ENCODE measurements around the gene MYO16.

Gene MYO16

DNA sequence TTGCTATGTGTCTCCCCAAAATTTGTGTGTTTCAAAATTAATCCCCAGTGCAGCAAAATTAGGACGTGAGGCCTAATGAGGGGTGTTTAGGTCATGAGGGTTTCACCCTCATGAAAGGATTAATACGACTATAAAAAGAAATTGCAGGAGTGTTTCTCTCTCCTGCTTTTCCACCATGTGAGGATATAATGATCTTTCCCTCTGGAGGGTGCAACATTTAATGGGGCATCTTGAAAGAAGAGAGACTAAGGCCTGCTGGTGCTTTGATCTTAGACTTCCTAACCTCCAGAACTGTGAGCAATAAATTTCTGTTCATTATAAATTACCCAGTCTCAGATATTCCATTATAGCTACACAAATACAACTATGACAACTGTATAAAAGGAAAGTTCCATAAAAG, 183.2 kb downstream of the MYO16 start:
- DNase-seq, result no peak

DNA sequence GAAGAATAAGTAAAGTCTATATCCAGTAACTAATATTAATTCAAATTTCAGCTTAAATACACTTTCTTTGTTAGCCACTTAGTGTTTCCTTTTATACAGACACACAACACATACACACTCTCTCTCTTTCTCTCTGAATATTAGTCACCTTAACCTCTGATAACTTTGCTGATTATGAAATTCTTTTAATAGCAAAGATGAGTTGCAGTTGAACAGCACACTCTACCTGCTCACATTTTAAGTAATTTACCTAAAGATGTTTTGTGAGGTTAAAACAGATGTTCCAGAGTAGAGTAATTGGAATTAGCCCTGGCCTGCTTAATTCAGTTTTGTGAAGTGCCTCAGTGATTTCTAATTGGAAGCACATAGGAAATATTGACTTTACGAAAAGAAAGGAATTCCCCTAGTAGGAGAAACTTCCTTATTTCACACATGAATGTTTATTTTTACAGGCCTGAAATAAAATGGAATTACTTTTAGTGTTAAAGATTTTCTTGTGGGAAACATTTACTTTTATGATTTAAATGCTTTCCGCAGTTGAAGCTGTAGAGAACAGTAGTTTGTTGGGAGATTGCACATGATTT, 184.3 kb downstream of the MYO16 start:
- no peak for DNase-seq

DNA sequence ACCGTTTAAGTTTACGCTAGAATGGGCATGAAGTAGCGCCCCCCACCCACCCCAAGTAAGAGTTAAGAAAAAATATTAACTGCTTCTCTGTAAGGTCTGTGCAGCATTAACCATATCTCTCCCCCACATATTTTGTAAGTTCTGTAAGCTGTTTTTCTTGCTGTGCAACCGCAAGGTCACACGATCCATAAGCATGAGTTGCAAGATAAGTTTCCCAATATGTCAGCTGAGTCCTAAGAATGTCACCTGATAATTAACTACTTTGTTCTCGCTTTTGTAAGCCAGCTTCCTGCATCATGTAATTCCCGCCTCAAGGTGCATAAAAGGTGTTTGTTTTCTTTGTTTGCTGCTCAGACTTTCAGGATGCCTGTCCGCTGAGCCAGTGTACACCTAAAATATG, 187.0 kb downstream of the MYO16 start:
- DNase-seq, result no peak

DNA sequence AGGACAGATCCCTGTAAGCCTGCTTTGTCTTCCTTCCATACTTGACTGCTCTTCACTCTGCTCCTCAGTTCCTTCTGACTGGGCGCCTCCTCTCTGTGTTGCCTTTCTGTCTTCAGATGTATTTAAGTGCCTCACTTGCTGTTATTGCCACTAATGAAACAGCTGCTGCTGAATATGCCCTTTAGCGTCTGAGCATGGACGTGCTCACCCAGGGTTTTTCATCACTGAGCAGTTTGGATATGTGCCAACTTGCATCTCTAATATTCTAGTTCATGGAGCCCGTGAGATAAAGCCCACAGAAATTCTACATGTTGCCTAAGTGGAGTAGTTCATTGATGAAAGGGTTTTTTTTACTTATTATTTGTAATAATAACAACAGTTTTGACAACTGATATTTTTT, 198.2 kb downstream of the MYO16 start:
- no peak for DNase-seq

DNA sequence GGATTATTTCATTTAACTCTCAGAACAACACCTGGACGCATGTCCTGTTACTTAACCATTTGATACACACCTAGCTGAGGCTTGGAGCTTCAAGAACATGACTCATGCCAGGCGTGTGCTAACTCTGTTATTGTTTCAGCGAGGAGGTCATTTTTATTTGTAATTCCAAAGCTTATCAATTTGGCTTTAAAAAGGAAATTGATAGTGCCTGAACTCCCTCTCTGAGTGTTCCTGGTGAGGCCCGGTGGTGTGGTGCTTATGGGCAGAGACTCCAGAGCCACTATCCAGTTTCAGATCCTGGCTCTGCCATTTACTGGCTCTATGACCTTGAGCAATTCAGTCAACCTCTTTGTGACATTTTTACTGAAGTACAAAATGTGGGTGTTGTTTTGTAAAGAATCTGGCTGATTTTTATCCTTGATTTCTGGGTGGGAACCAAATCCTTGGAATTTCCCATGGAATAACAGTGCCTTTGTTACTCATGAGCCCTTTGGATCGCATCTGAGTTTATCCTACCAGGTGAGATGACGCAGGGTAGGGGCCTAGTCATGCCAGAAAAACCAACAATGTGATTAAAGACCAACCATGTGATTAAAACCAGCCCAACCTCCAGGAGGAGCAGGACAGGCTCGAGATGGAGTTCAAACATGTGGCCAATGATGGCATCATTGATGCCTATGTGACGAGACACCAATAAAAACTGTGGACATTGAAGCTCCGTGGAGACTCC, 198.8 kb downstream of the MYO16 start:
- no peak for DNase-seq

DNA sequence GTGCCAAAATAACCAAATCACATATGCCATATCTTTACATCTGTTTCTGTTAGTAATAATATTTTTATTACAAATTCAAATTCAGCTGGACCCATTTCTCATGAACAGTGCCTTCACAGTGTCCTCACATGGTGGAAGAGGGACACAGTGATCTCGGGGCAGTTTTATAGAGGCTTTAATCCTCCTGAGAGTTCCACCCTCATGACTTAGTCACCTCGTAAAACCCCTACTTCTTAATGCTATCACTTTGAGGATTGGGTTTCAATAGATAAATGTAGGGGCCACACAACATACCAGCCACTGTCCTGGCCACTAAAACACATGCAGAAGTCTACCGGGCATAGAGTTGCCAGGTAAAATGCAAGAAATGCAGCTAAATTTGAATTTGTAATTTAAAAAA, 201.5 kb downstream of the MYO16 start:
- DNase-seq, result no peak

DNA sequence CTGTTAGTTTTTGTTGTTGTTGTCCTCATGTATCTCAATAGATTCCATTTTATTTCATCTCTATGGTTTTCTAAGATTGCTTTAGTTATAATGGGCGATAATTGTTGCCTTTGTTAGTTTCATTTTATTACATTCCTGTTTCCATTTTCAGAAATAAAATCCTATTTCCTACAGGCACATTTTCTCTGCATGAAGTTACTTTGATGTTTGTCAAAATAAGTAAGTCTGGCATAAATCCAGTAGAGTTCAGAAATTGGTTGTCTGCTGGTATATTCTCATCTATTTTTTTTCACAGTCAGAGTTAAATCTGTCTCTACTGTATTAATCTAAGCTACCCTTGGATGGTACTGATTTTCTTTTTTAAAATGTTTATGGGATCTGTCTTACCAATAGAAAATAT, 204.1 kb downstream of the MYO16 start:
- no peak for DNase-seq

DNA sequence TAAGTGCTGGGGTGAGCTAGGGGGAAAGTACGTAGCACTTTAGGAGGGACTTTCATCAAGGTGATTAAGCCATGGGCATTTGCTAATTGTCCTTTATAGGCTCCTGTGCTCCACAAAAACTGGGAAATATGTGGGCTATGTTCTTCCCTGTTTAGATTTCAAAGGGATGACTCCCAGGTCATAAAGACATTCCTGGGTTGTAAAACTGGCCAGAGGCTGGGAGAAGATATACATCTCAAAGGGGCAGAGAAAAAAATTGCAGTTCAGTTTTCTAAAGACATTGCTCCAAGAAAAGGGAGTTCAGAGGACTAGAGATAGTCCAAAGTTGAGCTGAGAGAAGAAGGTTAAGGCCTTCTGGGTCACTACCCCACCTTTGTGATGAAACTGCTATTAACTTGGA, 204.8 kb downstream of the MYO16 start:
- DNase-seq, result no peak

DNA sequence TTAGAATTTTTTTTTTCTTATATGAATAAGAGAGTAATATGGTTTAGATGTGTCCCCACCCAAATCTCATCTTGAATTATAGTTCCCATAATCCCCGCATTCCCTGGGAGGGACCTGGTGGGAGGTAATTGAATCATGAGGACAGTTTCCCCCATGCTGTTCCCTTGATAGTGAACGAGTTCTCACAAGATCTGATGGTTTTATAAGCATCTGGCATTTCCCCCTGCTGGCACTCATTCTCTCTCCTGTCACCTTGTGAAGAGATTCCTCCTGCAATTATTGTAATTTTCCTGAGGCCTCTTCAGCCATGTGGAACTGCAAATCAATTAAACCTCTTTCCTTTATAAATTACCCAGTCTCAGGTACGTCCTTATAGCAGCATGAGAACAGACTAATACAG, 205.7 kb downstream of the MYO16 start:
- no peak for DNase-seq

DNA sequence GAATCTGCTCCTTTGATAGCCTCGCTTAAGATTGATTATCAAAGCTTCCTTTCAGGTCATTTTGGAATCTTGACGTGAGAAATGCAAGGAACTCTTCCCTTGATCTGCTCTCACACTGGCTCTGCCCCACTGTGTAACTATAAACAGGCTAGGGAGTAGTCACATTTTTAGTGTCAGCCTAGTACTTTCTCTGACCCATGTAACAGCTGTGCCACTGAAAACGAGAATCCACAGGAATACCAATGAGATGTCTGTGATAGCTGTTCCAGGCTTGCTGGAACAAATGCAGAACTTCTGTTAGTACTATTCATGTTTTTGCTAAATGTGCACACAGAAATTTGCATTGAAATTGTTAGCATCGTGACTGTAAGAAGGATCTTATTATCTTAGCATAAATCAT, 221.3 kb downstream of the MYO16 start:
- no peak for DNase-seq

DNA sequence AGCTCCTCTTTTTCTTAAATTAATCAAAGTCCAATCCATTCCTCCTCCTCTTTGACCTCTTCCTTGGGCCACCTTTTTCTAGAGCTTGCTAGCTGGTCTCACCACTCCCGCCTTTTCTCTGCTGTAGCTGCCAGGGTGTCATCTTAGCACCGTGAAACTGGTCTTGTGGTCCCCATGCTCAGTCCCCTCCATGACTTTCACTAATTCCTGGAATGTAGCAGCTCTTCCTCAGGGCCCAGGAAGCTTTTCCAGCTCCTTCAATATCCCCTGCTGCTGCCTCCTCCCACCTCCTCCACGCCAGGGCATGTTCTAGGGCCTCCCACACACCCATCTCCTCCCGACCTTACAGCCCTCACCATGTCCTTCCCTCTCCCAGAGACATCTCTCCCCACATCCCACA, 222.2 kb downstream of the MYO16 start:
- DNase-seq, result no peak

DNA sequence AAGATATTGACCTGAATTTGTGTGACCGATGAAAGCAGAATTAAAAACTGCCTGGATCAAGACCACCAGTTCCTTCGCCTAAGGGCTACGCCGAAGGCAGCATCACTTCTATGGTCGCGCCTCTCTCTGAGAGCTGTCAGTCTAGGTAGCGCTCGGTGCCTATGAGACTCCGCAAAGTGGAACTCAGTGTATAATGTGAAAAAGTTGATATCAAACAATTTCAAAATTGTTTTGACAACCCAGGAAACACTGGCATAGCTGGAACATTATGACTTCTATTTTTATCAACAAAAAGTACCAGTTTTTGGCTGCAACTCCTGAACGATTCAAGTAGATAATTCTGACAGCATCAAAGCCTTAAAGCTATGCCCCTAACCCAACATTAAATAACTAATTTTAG, 223.6 kb downstream of the MYO16 start:
- DNase-seq, result no peak

DNA sequence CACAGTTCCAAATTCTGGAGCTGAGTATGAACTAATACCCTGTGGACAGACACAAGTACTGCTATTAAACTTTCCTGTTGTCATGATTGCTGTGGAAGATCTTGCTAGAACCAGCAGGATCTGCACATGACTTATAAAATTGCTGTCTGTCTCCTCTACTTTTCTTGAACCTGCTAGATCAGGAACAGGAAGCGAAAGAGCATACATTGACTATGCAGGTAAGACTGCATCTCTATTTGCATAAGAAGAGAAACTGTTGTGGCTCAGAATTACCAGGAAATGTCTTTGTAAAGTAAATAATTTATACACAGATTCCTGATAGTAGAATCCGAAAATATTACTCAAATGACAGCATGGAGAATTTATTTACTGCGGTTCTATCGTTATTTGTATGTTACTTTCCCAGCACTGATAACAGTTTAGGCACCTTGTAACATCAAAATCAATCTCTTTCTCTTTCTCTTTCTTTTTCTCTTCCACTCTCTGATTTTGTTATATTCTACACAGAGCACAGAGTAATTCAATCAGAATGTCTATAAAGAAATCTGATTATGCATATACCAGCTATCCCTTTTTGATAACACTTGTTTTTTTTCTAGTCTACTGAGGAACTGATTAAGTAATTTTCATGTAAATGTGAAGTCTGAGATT, 226.5 kb downstream of the MYO16 start:
- no peak for DNase-seq

DNA sequence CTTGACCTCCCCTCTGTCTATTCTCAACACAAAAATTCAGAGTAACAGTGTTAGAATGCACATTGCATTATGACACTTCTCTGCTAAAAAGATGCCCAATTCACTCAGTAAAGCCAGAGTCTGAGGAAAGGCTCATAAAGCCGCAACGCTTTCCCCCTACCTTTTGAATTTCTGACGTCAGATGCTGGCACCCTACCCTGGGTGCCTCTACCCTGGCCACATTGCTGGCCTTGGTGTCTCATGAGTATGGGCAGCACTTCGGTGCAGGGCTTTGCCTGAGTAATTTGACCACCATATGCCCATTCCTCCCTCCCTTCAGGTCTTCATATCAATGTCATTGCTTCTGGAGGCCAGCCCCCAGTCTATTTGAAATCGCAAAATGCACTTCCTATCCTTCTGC, 229.3 kb downstream of the MYO16 start:
- no peak for DNase-seq

DNA sequence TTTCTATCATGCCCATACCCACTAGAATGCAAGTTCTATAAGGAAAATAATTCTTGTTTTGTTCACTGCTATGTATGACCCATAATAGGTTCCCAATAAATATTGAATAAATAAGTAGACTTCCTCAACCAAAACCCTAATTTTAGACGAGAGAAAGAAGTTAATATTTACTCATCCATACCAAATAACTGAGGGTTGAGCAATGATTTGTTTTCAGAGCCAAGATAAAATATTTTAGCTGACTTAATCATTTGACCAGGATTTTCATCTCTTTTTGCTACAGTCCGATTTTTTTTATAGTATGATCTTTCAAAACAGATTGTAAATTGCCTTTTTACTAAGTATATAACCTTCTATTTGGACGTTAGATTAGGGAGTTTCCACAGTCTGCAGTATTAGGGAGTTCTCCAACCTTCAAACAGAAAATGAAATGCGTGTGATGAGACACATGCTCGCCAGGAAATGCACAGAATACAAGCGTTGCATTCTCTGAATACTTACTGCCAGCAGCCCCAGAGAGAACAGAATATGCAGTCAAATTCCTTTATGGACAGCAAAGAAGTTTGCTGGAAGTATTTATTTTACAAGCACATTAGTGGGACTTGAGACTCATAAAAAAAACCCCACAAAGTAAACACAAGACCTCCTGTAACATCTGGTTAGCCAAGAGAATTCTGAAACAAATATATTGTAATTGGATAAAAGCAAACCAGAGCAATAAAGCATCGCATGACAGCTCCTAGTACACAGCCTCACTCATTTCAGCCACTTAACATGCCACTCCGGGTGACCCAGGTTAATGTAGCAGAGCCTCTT, 230.0 kb downstream of the MYO16 start:
- no peak for DNase-seq

DNA sequence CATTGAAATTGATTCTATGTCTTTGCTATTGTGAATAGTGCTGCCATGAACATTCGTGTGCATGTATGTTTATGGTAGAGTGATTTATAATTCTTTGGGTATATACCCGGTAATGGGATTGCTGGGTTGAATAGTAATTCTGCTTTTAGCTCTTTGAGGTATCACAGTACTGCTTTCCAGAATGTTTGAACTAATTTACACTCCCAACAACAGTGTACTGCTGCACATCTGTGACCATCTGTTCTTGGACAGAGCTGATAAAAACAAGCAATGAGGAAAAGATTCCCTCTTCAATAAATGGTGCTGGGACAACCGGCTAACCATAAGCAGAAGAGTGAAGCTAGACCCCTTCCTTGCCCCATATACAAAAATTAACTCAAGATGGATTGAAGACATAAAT, 231.0 kb downstream of the MYO16 start:
- no peak for DNase-seq

DNA sequence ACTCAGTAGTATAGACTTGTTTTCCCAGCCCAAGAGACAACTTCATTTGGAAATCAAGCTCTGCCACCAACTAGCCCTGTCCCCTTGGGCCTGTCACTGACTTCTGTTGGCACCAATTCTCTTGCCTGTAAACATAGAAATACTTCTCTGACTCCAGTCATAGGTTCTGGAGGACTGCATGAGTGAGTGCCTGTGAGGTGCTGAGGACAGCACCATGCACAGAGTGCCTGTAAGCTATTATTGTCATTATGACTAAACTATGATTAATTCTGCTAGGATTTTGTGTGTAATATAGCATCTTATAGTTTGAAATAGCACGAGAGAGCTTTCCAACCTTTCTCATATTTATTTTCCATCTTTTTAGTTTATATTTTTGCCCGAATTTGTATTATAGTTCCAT, 247.9 kb downstream of the MYO16 start:
- no peak for DNase-seq

DNA sequence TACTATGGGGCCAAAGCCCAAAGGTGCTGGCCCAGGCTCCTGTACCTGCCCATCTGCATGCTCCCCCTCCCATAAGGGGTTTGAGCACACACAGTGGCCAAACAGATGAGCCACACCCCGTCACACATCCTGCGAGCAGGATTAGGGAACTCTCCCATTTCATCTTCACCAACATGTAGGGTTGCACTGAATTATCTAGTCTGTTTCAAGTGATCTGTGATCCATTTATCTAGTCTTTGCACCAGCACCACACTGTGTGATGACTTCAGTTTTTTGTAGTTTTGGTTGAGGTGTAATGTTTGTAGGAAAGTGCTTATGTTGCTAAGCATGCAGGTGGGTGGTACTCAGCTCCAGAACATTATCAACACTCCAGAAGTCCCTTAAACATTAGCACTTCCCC, 249.3 kb downstream of the MYO16 start:
- no peak for DNase-seq

DNA sequence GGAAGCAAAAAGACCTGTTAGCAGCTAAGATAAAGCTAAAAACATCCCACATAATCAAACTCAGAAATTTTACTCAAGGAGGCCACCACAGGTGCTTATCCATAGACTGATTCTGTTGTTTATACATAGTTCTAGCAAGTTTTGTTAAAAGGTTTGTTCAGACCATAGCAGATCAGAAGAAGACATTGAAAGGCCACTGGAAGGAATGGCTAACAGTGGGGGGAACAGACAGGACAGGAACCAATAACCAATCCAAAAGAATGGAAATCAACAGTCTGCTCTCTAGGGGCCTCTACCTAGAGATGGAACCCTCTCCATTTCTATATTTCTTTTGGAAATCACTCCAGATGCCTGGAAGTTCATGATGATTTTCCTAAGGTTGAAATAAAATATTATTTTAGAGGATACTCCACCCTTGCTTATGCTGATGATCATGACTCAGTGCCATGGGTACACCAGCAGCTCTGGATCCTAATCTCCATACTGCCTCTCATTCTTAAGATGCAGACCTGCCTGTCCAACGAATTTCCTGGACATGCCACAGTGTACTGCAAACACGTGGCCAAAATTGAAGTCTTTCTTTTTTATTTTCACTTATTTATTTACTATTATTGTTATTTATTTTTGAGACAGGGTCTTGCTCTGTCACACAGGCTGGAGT, 260.0 kb downstream of the MYO16 start:
- DNase-seq, result no peak

DNA sequence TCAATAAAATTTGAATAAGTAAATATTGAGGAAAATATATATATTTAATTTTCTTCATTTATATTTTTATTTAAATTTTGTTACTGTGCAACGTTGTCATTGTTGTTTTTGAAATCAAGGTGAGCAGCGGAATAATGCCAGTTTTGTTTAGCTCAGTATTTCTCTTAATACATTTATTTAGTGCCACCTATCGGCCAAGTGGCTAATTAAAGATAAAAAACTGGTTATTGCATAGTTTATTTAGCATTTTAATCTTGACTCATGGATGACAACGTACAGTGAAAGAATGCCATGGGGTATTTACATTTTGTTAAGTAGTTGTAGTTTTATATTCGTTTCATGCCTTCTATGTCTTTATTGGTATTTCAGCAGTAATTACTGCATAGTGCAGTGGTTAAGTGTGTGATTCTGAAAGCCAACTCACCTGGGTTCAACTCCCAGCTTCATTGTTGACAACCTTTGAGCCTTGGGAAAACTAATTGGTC, 265.9 kb downstream of the MYO16 start:
- DNase-seq, result peak; percentile 1

DNA sequence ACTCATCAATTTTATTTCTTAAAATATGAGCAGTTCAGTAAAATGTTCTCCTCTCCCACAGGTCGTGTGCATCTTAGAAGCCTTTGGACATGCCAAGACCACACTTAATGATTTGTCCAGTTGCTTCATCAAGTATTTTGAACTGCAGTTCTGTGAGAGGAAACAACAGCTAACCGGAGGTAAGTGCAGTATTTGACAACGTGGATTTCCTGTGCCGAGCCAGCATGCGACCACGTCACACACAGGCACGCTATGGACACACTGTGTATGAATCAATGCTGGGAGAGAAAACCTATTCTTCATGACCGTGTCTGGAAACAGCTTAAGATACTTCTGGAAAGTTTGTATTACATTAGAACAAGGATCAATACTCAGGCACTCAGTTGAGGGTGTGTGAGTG, 268.5 kb downstream of the MYO16 start:
- no peak for DNase-seq

DNA sequence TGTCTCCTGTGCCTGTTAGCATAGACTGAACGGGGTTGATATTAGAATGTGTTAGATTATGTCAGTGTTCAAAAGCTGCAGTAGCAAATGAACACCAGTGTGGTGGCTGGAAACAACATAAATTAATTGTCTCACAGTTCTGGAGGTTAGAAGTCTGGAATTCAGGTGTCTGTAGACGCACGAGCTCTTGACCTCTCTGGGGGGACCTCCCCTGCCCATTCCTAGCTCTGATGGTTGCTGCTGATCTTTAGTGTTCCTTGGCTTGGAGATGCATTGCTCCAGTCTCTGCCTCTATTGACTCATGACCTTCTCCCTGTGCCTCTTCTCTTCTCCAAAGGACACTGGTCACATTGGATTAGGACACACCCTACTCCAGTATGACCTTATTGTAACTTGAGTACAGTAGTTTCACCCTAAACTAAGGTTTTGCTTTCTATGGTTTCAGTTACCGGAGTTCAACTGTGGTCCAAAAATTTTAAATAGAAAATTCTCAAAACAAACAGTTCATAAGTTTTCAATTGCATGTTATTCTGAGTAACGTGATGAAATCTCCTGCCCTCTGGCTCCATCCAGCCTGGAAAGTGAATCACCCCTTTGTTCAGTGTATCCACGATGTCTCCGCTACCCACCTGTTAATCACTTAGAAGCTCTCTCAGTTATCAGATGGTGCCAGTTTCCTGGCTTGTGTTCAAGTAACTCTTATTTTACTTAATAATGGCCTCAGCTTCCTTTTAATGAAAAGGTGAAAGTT, 273.2 kb downstream of the MYO16 start:
- no peak for DNase-seq
